NCI-H146 treated with DMSO at 0.1 percent for 48 hours (cell line): ENCODE data around the gene DBH.
A peak's percentile ranks its signal among the peaks of the same experiment; 100 is the strongest.
"Not testable (repeated sequence)": the region's sequence is repeated elsewhere in the genome, so short reads cannot be mapped to it uniquely, and the experiment has no call there.

Experiments
- DNase-seq: peaks from one replicate; lab custom pipeline; 2025; ENCODE audit not compliant: unreplicated experiment; lab: John Stamatoyannopoulos, UW

DBH gene

GRCh38 chr9:133621725-133622267 lies 14.4 kb upstream of the DBH start:
- DNase-seq, result peak; percentile 69

GRCh38 chr9:133622555-133622954 lies 13.6 kb upstream of the DBH start:
- no peak for DNase-seq

GRCh38 chr9:133626008-133626407 lies 10.2 kb upstream of the DBH start:
- not testable (repeated sequence) for DNase-seq

- DNase-seq, result no peak
These were observed 8.8 kb upstream of the DBH start for GRCh38 chr9:133627341-133627740.

- no peak for DNase-seq
These were observed 7.4 kb upstream of the DBH start for GRCh38 chr9:133628766-133629165.

- no peak for DNase-seq
These were observed 6.7 kb upstream of the DBH start for GRCh38 chr9:133629221-133630110.

GRCh38 chr9:133631111-133631510 lies 5.1 kb upstream of the DBH start:
- no peak for DNase-seq

- peak; percentile 63 for DNase-seq
These were observed 3.1 kb upstream of the DBH start for GRCh38 chr9:133632806-133633680.

- no peak for DNase-seq
These were observed 2.5 kb upstream of the DBH start for GRCh38 chr9:133633681-133634080.

GRCh38 chr9:133634081-133634691 lies 2.0 kb upstream of the DBH start:
- DNase-seq, result peak; percentile 52

- no peak for DNase-seq
These were observed 1.1 kb upstream of the DBH start for GRCh38 chr9:133635098-133635497.

GRCh38 chr9:133636902-133637301 lies 739 bp downstream of the DBH start:
- no peak for DNase-seq

- DNase-seq, result no peak
These were observed 1.4 kb downstream of the DBH start for GRCh38 chr9:133637451-133638055.

- no peak for DNase-seq
These were observed 1.9 kb downstream of the DBH start for GRCh38 chr9:133638076-133638475.

- no peak for DNase-seq
These were observed 2.5 kb downstream of the DBH start for GRCh38 chr9:133638711-133639110.

- DNase-seq, result no peak
These were observed 3.5 kb downstream of the DBH start for GRCh38 chr9:133639613-133640012.

- no peak for DNase-seq
These were observed 4.0 kb downstream of the DBH start for GRCh38 chr9:133640160-133640559.

GRCh38 chr9:133640580-133641395 lies 4.6 kb downstream of the DBH start:
- peak; percentile 11 for DNase-seq

GRCh38 chr9:133641396-133641655 lies 5.2 kb downstream of the DBH start:
- no peak for DNase-seq

- DNase-seq, result no peak
These were observed 5.9 kb downstream of the DBH start for GRCh38 chr9:133641861-133642595.
